HepG2 (cell line): ENCODE measurements around the gene ATP11B.

ENCODE experiments used
- CHCHD3 ChIP-seq: sonication (generic); formaldehyde crosslinking; IDR thresholded peaks from 2 replicates; pipeline ENCODE4 v1.8.0; 2022; ENCODE audit warnings: mild to moderate bottlenecking, missing genetic modification reagents, moderate library complexity
- HCFC1 ChIP-seq: fragments of 150-350 bp; IDR thresholded peaks from 2 replicates; pipeline ENCODE4 v1.6.1; 2014; ENCODE audit warnings: low read depth, low read length
- ZNF121 ChIP-seq: sonication (generic); formaldehyde crosslinking; IDR thresholded peaks from 2 replicates; pipeline ENCODE4 v1.5.0; 2020; ENCODE audit warnings: mild to moderate bottlenecking, missing genetic modification reagents
- ZNF547 ChIP-seq: sonication (generic); formaldehyde crosslinking; IDR thresholded peaks from 2 replicates; pipeline ENCODE4 v1.5.1; 2020; ENCODE audit warnings: mild to moderate bottlenecking, missing genetic modification reagents
- TF ChIP-seq, protein P1 (sequence below): sonication (generic); formaldehyde crosslinking; IDR thresholded peaks from 2 replicates; pipeline ENCODE4 v1.4.0; 2020; ENCODE audit warnings: low read depth, mild to moderate bottlenecking, missing genetic modification reagents
- TF ChIP-seq, protein P2 (sequence below): sonication (generic); IDR thresholded peaks from 2 replicates; pipeline ENCODE4 v1.6.1; 2016; ENCODE audit warnings: low read depth, borderline replicate concordance
- TF ChIP-seq, protein P3 (sequence below): sonication (generic); formaldehyde crosslinking; IDR thresholded peaks from 2 replicates; pipeline ENCODE4 v1.4.0; 2020; ENCODE audit warnings: mild to moderate bottlenecking, low read depth, missing genetic modification reagents
- TF ChIP-seq, protein P4 (sequence below): sonication (generic); formaldehyde crosslinking; IDR thresholded peaks from 2 replicates; pipeline ENCODE4 v1.8.1; 2023; ENCODE audit warnings: mild to moderate bottlenecking, missing genetic modification reagents, borderline replicate concordance
- TF ChIP-seq, protein P5 (sequence below): sonication (generic); formaldehyde crosslinking; IDR thresholded peaks from 2 replicates; pipeline ENCODE4 v1.5.0; 2020; ENCODE audit warnings: mild to moderate bottlenecking, missing genetic modification reagents, moderate library complexity

DNA sequence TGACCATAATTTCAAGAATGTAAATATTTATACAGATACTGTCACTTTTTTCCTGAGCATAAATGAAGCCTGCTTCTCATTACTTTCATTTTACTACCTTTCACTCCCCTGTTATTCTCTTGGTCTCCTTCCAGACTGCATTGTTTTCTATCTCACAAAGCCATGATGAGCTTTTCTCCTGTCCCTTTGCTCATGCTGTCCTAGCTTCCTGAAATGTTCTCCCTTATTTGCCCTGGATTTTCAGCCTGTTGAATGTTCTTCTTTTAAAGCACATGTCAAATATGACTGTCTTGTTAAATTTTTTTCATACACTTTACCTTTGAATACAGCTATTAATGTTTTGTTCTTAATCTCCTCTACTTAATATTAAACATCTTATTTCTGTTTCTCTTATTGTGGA lies 31.7 kb downstream of the ATP11B start:
- TF ChIP-seq ZNF121 (CRISPR knock-in tag): no peak
- TF ChIP-seq, protein P1, sequence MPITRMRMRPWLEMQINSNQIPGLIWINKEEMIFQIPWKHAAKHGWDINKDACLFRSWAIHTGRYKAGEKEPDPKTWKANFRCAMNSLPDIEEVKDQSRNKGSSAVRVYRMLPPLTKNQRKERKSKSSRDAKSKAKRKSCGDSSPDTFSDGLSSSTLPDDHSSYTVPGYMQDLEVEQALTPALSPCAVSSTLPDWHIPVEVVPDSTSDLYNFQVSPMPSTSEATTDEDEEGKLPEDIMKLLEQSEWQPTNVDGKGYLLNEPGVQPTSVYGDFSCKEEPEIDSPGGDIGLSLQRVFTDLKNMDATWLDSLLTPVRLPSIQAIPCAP (CRISPR knock-in tag): no peak
- TF ChIP-seq, protein P2, sequence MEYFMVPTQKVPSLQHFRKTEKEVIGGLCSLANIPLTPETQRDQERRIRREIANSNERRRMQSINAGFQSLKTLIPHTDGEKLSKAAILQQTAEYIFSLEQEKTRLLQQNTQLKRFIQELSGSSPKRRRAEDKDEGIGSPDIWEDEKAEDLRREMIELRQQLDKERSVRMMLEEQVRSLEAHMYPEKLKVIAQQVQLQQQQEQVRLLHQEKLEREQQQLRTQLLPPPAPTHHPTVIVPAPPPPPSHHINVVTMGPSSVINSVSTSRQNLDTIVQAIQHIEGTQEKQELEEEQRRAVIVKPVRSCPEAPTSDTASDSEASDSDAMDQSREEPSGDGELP: no peak
- TF ChIP-seq, protein P3, sequence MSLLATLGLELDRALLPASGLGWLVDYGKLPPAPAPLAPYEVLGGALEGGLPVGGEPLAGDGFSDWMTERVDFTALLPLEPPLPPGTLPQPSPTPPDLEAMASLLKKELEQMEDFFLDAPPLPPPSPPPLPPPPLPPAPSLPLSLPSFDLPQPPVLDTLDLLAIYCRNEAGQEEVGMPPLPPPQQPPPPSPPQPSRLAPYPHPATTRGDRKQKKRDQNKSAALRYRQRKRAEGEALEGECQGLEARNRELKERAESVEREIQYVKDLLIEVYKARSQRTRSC (CRISPR knock-in tag): no peak
- TF ChIP-seq, protein P4, sequence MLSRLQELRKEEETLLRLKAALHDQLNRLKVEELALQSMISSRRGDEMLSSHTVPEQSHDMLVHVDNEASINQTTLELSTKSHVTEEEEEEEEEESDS (CRISPR knock-in tag): no peak
- TF ChIP-seq CHCHD3: no peak
- TF ChIP-seq ZNF547: no peak
- TF ChIP-seq, protein P5, sequence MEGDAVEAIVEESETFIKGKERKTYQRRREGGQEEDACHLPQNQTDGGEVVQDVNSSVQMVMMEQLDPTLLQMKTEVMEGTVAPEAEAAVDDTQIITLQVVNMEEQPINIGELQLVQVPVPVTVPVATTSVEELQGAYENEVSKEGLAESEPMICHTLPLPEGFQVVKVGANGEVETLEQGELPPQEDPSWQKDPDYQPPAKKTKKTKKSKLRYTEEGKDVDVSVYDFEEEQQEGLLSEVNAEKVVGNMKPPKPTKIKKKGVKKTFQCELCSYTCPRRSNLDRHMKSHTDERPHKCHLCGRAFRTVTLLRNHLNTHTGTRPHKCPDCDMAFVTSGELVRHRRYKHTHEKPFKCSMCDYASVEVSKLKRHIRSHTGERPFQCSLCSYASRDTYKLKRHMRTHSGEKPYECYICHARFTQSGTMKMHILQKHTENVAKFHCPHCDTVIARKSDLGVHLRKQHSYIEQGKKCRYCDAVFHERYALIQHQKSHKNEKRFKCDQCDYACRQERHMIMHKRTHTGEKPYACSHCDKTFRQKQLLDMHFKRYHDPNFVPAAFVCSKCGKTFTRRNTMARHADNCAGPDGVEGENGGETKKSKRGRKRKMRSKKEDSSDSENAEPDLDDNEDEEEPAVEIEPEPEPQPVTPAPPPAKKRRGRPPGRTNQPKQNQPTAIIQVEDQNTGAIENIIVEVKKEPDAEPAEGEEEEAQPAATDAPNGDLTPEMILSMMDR (CRISPR knock-in tag): no peak
- no peak for TF ChIP-seq HCFC1
